Measurements from ENCODE around the gene ARHGEF12.
A peak's percentile ranks its signal among the peaks of the same experiment; 100 is the strongest.

Gene ARHGEF12

GRCh38 chr11:120334894-120335462 is 1.2 kb upstream of the ARHGEF12 start:
- no peak for DNase-seq (ENCODE audit: low read depth)
- TF ChIP-seq CTCF (conservative IDR thresholded peaks at IDR 0.05; ENCODE audit: low read depth, low read length) = peak; percentile 70
- peak overlapping the region; percentile 69 for H3K4me3 ChIP-seq (ENCODE audit: low read length)

GRCh38 chr11:120335556-120335907 is 681 bp upstream of the ARHGEF12 start:
- no peak for TF ChIP-seq CTCF (conservative IDR thresholded peaks at IDR 0.05; ENCODE audit: low read depth, low read length)
- no peak for DNase-seq (ENCODE audit: low read depth)
- peak overlapping the region; percentile 69 for H3K4me3 ChIP-seq (ENCODE audit: low read length)

GRCh38 chr11:120336641-120337354 is 585 bp downstream of the ARHGEF12 start:
- no peak for DNase-seq (ENCODE audit: low read depth)
- no peak for TF ChIP-seq CTCF (conservative IDR thresholded peaks at IDR 0.05; ENCODE audit: low read depth, low read length)
- peak overlapping the region; percentile 92 for H3K4me3 ChIP-seq (ENCODE audit: low read length)

GRCh38 chr11:120337355-120338106 is 1.3 kb downstream of the ARHGEF12 start:
- TF ChIP-seq CTCF (conservative IDR thresholded peaks at IDR 0.05; ENCODE audit: low read depth, low read length) = no peak
- DNase-seq (ENCODE audit: low read depth) = no peak
- peak overlapping the region; percentile 92 for H3K4me3 ChIP-seq (ENCODE audit: low read length)

GRCh38 chr11:120338107-120338933 is 2.1 kb downstream of the ARHGEF12 start:
- TF ChIP-seq CTCF (conservative IDR thresholded peaks at IDR 0.05; ENCODE audit: low read depth, low read length) = no peak
- H3K4me3 ChIP-seq (ENCODE audit: low read length) = peak overlapping the region; percentile 92
- no peak for DNase-seq (ENCODE audit: low read depth)

- no peak for DNase-seq (ENCODE audit: low read depth)
- no peak for TF ChIP-seq CTCF (conservative IDR thresholded peaks at IDR 0.05; ENCODE audit: low read depth, low read length)
- H3K4me3 ChIP-seq (ENCODE audit: low read length) = peak overlapping the region; percentile 92
Measured at GRCh38 chr11:120339394-120339890, 3.2 kb downstream of the ARHGEF12 start.
